Subcutaneous abdominal adipose tissue (tissue), 5 donors: ENCODE measurements around the gene KCNAB3.

Experiments used
- H3K27ac ChIP-seq: one replicate; pipeline ENCODE4 v1.7.0; 2013; ENCODE audit warnings: low read depth, mild to moderate bottlenecking, inconsistent platforms, low read length, moderate library complexity
- H3K27me3 ChIP-seq, 5 donors: one replicate each; pipeline ENCODE4 v1.7.0; 2013; ENCODE audit warnings: low read length in 5 of 5, inconsistent platforms in 1 of 5; ENCODE audit not compliant: control insufficient read depth in 5 of 5, insufficient read depth in 4 of 5
- H3K36me3 ChIP-seq, 5 donors: one replicate each; pipeline ENCODE4 v1.7.0; 2013; ENCODE audit warnings: low read length in 5 of 5; ENCODE audit not compliant: control insufficient read depth in 5 of 5, insufficient read depth in 5 of 5
- H3K4me1 ChIP-seq, 5 donors: one replicate each; pipeline ENCODE4 v1.7.0; 2013; ENCODE audit warnings: low read length in 5 of 5, mild to moderate bottlenecking in 3 of 5, moderate library complexity in 1 of 5; ENCODE audit not compliant: control insufficient read depth in 5 of 5, insufficient read depth in 5 of 5
- H3K4me3 ChIP-seq, 5 donors: one replicate each; pipeline ENCODE4 v1.7.0; 2013; ENCODE audit warnings: low read length in 5 of 5, low read depth in 1 of 5
- H3K9ac ChIP-seq, 5 donors: one replicate each; pipeline ENCODE4 v1.7.0; 2013; ENCODE audit warnings: low read length in 5 of 5, mild to moderate bottlenecking in 4 of 5, moderate library complexity in 3 of 5
- H3K9me3 ChIP-seq, 5 donors: one replicate each; pipeline ENCODE4 v1.7.0; 2013; ENCODE audit warnings: low read length in 5 of 5; ENCODE audit not compliant: control insufficient read depth in 5 of 5
- donor health status: healthy.
- donor health status: healthy.
- donor health status: healthy.
- donor health status: healthy.
- donor health status: healthy.

KCNAB3 gene

DNA sequence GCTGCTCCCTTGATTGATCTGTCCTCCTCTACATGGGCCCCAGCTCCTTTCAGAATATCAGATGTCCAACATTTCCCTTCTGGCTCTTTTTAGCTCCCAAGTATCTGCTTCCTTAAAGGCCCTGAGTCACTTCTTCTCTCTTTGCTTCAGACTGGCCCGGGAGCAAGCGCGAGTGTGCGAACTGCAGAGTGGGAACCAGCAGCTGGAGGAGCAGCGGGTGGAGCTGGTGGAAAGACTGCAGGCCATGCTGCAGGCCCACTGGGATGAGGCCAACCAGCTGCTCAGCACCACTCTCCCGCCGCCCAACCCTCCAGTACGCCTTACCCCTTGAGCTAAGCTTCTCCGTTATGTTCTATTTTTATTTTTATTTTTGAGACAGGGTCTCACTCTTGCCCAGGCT, 14.7 kb upstream of the KCNAB3 start:
- no peaks in the 10 kb centered on the region for H3K27me3 ChIP-seq
- no peak overlapping the region for H3K4me3 ChIP-seq
- no peak overlapping the region for H3K27ac ChIP-seq
- peaks cover 4 to 87% (median 74%) of the 10 kb centered on the region in 5 donors for H3K36me3 ChIP-seq
- H3K9ac ChIP-seq: no peak overlapping the region
- no peaks in the 10 kb centered on the region for H3K9me3 ChIP-seq
- peaks cover 0 to 10% (median 5%) of the 10 kb centered on the region in 5 donors for H3K4me1 ChIP-seq

DNA sequence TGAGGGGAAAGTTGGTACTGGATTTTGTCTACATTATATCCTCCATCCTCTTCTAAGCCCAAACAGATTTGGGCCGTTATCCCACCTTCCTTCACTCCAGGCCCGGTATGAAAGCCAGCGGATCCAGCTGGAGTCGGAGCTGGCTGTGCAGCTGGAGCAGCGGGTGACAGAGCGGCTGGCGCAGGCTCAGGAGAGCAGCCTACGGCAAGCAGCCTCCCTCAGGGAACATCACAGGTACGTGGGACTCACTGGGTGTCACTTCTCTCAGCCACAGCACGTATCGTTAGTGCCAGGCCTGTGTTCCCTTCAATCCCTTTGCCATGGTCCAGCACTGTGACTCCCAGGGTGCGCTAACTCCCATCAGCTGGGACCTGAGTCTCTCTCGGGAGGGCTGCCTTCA, 13.6 kb upstream of the KCNAB3 start:
- no peaks in the 10 kb centered on the region for H3K27me3 ChIP-seq
- H3K9ac ChIP-seq: no peak overlapping the region
- H3K4me3 ChIP-seq: no peak overlapping the region
- no peak overlapping the region for H3K27ac ChIP-seq
- H3K9me3 ChIP-seq: no peaks in the 10 kb centered on the region
- peaks cover 7 to 82% (median 69%) of the 10 kb centered on the region in 5 donors for H3K36me3 ChIP-seq
- H3K4me1 ChIP-seq: peaks cover 0 to 10% (median 5%) of the 10 kb centered on the region in 5 donors

DNA sequence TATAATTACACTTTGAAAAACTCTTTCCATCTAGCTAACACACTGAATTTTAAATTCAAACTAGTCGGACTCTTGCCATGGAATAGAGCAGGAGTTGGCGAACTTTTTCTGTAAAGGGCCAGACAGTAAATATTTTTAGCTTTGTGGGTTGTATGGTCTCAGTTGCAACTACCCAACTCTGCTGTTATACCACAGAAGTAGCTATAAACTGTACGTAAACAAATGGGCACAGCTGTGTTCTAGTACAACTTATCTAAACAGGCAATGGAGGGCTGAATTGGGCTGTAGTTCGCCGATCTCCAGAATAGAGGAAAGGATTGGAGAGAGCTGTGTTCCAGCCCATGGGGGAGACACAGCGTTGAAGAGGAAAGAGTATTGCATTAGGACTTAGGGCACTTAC, 11.1 kb upstream of the KCNAB3 start:
- Histone ChIP-seq H3K27ac (no peak overlapping the region), H3K4me3 (no peak overlapping the region), H3K4me1 (peaks cover 0 to 10% (median 5%) of the 10 kb centered on the region in 5 donors), H3K9ac (no peak overlapping the region), H3K36me3 (peaks cover 10 to 83% (median 67%) of the 10 kb centered on the region in 5 donors), H3K27me3 (no peaks in the 10 kb centered on the region), H3K9me3 (no peaks in the 10 kb centered on the region)

DNA sequence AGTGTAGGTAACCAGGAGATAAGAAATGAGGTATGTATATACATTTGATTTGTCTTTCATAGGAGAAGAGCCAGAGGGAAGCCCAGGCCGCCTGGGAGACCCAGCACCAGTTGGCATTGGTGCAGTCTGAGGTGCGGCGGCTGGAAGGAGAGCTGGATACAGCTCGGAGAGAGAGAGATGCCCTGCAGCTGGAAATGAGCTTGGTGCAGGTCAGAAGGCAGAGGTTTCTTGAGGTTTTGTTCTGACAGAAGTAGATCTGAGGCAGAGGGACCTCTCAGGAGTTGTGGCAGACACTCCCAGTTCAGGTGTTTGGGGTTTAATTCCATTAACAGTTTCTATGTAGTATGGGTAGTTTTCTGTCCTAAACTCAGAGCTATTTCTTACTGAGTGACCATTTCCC, 10.4 kb upstream of the KCNAB3 start:
- no peaks in the 10 kb centered on the region for H3K9me3 ChIP-seq
- H3K4me3 ChIP-seq: no peak overlapping the region
- peaks cover 13 to 82% (median 63%) of the 10 kb centered on the region in 5 donors for H3K36me3 ChIP-seq
- H3K27ac ChIP-seq: no peak overlapping the region
- H3K9ac ChIP-seq: no peak overlapping the region
- no peaks in the 10 kb centered on the region for H3K27me3 ChIP-seq
- H3K4me1 ChIP-seq: peaks cover 0 to 10% (median 5%) of the 10 kb centered on the region in 5 donors

DNA sequence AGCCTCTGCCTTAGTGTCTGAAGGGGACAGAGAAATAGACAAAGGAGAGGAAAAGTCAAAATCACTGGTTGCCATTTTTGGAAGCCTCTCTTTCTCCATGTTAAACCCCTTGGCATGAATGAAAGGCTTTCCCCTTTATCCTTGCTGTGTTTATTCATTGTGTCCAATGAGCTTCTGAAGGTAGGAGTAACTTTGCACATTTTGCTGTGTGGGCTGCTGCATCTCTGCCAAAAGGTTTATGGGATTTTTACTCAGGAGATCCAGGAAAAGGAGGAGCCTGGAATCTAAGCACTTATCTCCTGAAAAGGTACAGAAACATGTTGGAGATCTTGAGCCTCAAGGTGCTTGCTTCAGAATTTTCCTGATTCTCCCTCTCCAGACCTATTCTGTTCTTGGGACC, 6.2 kb upstream of the KCNAB3 start:
- no peaks in the 10 kb centered on the region for H3K27me3 ChIP-seq
- no peak overlapping the region for H3K27ac ChIP-seq
- H3K36me3 ChIP-seq: peaks cover 13 to 51% (median 43%) of the 10 kb centered on the region in 5 donors
- no peaks in the 10 kb centered on the region for H3K9me3 ChIP-seq
- H3K9ac ChIP-seq: no peak overlapping the region
- H3K4me3 ChIP-seq: no peak overlapping the region
- peaks cover 4 to 26% (median 26%) of the 10 kb centered on the region in 5 donors for H3K4me1 ChIP-seq

DNA sequence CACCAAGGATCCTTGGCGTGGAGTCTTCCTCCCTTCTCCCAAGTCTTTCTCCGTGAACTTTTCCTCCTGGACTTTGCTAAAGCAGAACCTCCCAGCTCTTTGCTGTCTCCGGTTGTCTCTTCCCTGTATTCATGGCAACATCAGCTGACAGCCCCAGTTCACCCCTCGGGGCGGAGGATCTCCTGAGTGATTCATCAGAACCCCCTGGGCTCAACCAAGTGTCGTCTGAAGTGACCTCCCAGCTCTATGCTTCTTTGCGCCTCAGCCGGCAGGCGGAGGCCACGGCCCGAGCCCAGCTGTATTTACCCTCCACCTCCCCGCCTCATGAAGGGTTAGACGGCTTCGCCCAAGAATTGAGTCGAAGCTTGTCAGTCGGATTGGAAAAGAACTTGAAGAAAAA, 3.3 kb upstream of the KCNAB3 start:
- Histone ChIP-seq H3K27me3 (peaks cover 0 to 5% (median 0%) of the 10 kb centered on the region in 5 donors), H3K4me1 (peaks cover 4 to 32% (median 28%) of the 10 kb centered on the region in 5 donors), H3K36me3 (peaks cover 4 to 37% (median 21%) of the 10 kb centered on the region in 5 donors), H3K27ac (peak overlapping the region; percentile 74), H3K4me3 (peak overlapping the region; percentile 72 to 99 (median 96)), H3K9me3 (no peaks in the 10 kb centered on the region), H3K9ac (peak overlapping the region; percentile 48 to 92 (median 73))

DNA sequence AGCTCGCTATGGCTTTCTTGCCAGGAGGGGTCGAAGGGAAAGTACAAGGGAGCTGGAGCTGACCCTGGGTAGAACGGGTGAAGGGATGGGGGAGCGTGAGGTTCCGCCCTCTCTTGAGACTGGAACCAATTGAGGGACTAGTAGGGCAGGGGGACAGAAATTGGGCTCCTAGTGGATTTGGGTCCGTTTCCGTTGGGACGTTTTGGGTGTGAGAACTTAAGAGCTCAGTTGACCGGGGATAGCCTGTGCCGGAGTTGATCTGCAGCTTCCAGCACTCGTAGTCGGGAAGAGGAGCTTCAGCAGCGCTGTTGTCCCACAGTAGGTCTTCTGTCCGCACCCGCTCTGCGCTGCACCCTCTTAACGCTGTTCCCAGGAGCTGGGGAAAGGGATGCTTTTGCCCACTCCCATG, 2.8 kb upstream of the KCNAB3 start:
- Histone ChIP-seq H3K36me3 (peaks cover 4 to 34% (median 21%) of the 10 kb centered on the region in 5 donors), H3K27ac (peak overlapping the region; percentile 74), H3K9me3 (no peaks in the 10 kb centered on the region)

DNA sequence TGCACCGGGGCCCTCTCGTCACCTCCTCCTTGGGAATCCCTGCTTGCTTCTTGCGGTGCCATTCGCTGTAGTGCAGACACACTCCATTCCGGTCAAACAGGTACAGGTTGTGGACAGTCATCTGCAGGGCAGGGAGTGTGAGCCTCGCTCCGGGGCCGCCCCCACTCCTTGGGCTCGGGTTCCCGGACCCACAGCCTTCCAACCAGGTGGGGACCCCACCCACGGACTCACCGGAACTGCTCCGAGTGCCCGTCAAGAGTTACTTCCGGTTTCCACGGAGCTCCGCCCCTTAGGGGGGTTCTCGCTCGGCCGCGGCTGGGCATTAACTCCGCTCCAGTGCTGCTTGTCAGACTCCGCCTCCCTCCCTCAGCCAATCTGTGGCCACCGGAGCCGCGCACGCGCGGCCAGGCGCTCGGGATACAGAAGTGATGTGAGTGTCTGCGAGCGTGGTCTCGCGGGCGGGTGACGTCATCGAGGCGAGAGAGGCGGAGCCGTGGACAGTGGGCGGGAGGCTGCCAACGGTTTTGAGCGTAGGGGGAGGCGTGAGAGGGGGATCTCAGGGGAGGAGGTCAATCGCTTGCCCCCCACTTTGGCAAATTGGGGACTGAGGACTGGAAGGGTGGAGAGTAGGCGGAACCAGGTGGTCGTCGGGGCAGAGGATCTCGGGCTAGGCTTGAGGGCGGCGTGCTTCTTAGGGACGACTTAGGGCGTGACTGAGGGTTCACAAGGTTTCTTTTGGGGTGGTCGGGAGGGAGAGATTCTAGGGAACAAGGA, 2.2 kb upstream of the KCNAB3 start, which contains the start of the genes CNTROB and TRAPPC1:
TSS of gene CNTROB (plus strand) at position 498 of the 774 bp plus-strand sequence. CDS start 874 bp downstream, outside the sequence.
TSS of gene TRAPPC1 (minus strand) at position 238 of the 774 bp plus-strand sequence. CDS start at position 121, 117 bp downstream.
- Histone ChIP-seq H3K27ac (peak within 1 kb of the TSS; percentile 74), H3K4me1 (peaks cover 4 to 32% (median 28%) of the 10 kb centered on the region in 5 donors), H3K27me3 (peaks cover 0 to 5% (median 0%) of the 10 kb centered on the region in 5 donors), H3K9ac (peak within 1 kb of the TSS; percentile 72 to 92 (median 77)), H3K4me3 (peak within 1 kb of the TSS; percentile 72 to 99 (median 96)), H3K36me3 (peaks cover 4 to 28% (median 19%) of the 10 kb centered on the region in 5 donors), H3K9me3 (no peaks in the 10 kb centered on the region)

More for the DNA sequence above, 2.8 kb upstream of the KCNAB3 start:
- peak overlapping the region; percentile 72 to 99 (median 96) for H3K4me3 ChIP-seq
- H3K27me3 ChIP-seq: peaks cover 0 to 5% (median 0%) of the 10 kb centered on the region in 5 donors
- peak overlapping the region; percentile 69 to 92 (median 77) for H3K9ac ChIP-seq
- H3K4me1 ChIP-seq: peaks cover 4 to 32% (median 28%) of the 10 kb centered on the region in 5 donors

DNA sequence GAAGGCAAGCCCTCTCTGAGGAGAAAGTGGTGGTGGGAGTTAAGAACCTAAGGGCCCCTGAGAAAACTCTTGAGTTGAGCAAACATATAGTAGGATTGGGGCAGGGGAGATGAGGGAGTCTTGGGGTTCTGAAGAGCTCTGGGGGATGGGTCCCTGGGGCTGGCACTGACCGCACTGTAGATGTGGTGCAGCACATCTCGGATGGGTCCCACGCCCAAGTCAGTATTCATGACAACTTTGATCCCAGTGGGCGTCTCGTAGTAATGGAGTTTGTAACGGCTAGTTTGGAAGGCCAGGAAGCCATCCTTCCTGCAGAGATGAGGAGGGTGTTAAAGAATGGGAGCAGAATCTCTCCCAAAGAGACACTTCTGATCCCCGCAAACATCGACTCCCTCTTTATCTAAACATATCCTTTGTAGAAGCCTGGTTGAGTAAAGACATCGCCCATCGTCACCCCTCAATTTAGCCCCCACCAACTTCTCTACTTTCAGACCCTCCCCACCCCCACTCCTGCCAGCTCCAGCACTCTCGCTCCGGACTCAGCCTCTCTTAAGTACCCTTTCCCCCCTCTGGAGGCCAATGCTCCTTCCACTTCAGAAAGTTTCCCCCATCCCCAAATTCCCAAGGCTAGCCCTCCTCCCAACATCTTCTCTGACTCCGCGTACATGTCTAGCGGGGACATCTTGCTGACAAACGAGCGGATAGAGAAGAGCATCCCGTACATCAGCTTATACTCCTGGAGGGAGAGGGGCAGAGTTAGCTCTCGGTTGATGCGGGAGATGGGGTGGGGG, 1.4 kb upstream of the KCNAB3 start:
- Histone ChIP-seq H3K27me3 (peaks cover 0 to 5% (median 0%) of the 10 kb centered on the region in 5 donors), H3K36me3 (peaks cover 4 to 20% (median 11%) of the 10 kb centered on the region in 5 donors), H3K27ac (peak overlapping the region; percentile 62), H3K4me1 (peaks cover 4 to 32% (median 28%) of the 10 kb centered on the region in 5 donors), H3K4me3 (peak overlapping the region; percentile 72 to 97 (median 82)), H3K9ac (peak overlapping the region; percentile 48 to 83 (median 72)), H3K9me3 (no peaks in the 10 kb centered on the region)
